ENCODE measurements around the gene UBASH3A.

Gene UBASH3A

GRCh38 chr21:42403611-42404231 is at the start of gene UBASH3A:
TSS of gene UBASH3A (plus strand) at chr21:42403902. CDS start at chr21:42403946, 44 bp downstream.
- no peak for DNase-seq

GRCh38 chr21:42356046-42356445 is 47.7 kb upstream of the UBASH3A start:
- DNase-seq: no peak

- DNase-seq: no peak
Observed at GRCh38 chr21:42356650-42357049, 47.1 kb upstream of the UBASH3A start.

GRCh38 chr21:42357307-42357706 is 46.4 kb upstream of the UBASH3A start:
- DNase-seq: no peak

- DNase-seq: no peak
Observed at GRCh38 chr21:42358261-42358660, 45.4 kb upstream of the UBASH3A start.

- no peak for DNase-seq
Observed at GRCh38 chr21:42358937-42359336, 44.8 kb upstream of the UBASH3A start.

GRCh38 chr21:42360317-42360716 is 43.4 kb upstream of the UBASH3A start:
- DNase-seq: no peak

GRCh38 chr21:42361286-42361685 is 42.4 kb upstream of the UBASH3A start:
- no peak for DNase-seq

- DNase-seq: no peak
Observed at GRCh38 chr21:42362198-42362597, 41.5 kb upstream of the UBASH3A start.

GRCh38 chr21:42362700-42363099 is 41.0 kb upstream of the UBASH3A start:
- DNase-seq: no peak

GRCh38 chr21:42363312-42363711 is 40.4 kb upstream of the UBASH3A start:
- no peak for DNase-seq

GRCh38 chr21:42364304-42364865 is 39.3 kb upstream of the UBASH3A start:
- peak; percentile 75 for DNase-seq

- DNase-seq: no peak
Observed at GRCh38 chr21:42365770-42366169, 37.9 kb upstream of the UBASH3A start.

- no peak for DNase-seq
Observed at GRCh38 chr21:42366292-42367010, 37.3 kb upstream of the UBASH3A start, which contains the start of gene TFF1. TSS of gene TFF1 (minus strand) at chr21:42366535. CDS start at chr21:42366495, 40 bp downstream.

- DNase-seq: no peak
Observed at GRCh38 chr21:42367367-42368165, 36.1 kb upstream of the UBASH3A start.

GRCh38 chr21:42369821-42370220 is 33.9 kb upstream of the UBASH3A start:
- no peak for DNase-seq

GRCh38 chr21:42370894-42371654 is 32.6 kb upstream of the UBASH3A start:
- DNase-seq: no peak

- DNase-seq: no peak
Observed at GRCh38 chr21:42373196-42373907, 30.4 kb upstream of the UBASH3A start.

- DNase-seq: no peak
Observed at GRCh38 chr21:42373908-42374455, 29.7 kb upstream of the UBASH3A start.

- no peak for DNase-seq
Observed at GRCh38 chr21:42374457-42374856, 29.2 kb upstream of the UBASH3A start.

GRCh38 chr21:42374864-42375499 is 28.7 kb upstream of the UBASH3A start:
- no peak for DNase-seq

Data from MV-4-11 (cell line).